Brain microvascular endothelial cell (primary cell): ENCODE data around the gene NTM.
"Not testable (repeated sequence)": the region's sequence is repeated elsewhere in the genome, so short reads cannot be mapped to it uniquely, and the experiment has no call there.

ENCODE experiments used
- DNase-seq: peaks from one replicate; pipeline ENCODE4 v3.0.0-alpha.2; 2020
- H3K27ac ChIP-seq: fragments of 250-450 bp; sonication (Bioruptor Pico); 2 replicates; pipeline ENCODE4 v1.5.1; 2020; ENCODE audit warnings: mild to moderate bottlenecking, moderate library complexity
- H3K27me3 ChIP-seq: fragments of 250-450 bp; sonication (Bioruptor Pico); replicated peaks from 2 replicates; pipeline ENCODE4 v1.5.1; 2020; ENCODE audit warnings: mild to moderate bottlenecking
- H3K36me3 ChIP-seq: fragments of 250-450 bp; sonication (Bioruptor Pico); replicated peaks from 2 replicates; pipeline ENCODE4 v1.5.1; 2020; ENCODE audit warnings: mild to moderate bottlenecking
- H3K4me3 ChIP-seq: 2 replicates; pipeline ENCODE4 v1.5.1; 2011; ENCODE audit warnings: low read depth, mild to moderate bottlenecking, control low read depth, low read length, moderate library complexity
- CTCF ChIP-seq: IDR thresholded peaks from 2 replicates; pipeline ENCODE4 v1.5.1; 2011; ENCODE audit warnings: low read depth, mild to moderate bottlenecking, moderate library complexity, low read length, control low read depth, inconsistent platforms; ENCODE audit errors: missing control alignments
- in situ Hi-C: cut with HindIII; loops from 2 replicates; pipeline ENCODE4 v1.10.0; 2017; ENCODE audit warnings: low sequenced_read_pairs, low pct_ligation_motif_present

NTM gene

GRCh38 chr11:132314911-132315455 is 944.6 kb downstream of the NTM start:
- no peak overlapping the region for H3K4me3 ChIP-seq
- no peak overlapping the region for H3K27ac ChIP-seq
- in situ Hi-C loops, result no loop called here
- H3K36me3 ChIP-seq, result no peaks in the 10 kb centered on the region
- TF ChIP-seq CTCF, result no peak
- no peak for DNase-seq
- no peaks in the 10 kb centered on the region for H3K27me3 ChIP-seq

GRCh38 chr11:132315696-132316095 is 945.3 kb downstream of the NTM start:
- Histone ChIP-seq H3K27ac (no peak overlapping the region), H3K36me3 (no peaks in the 10 kb centered on the region), H3K27me3 (no peaks in the 10 kb centered on the region), H3K4me3 (no peak overlapping the region)
- no peak for TF ChIP-seq CTCF
- no peak for DNase-seq
- in situ Hi-C loops, result no loop called here

- DNase-seq, result peak; percentile 79
- H3K36me3 ChIP-seq, result no peaks in the 10 kb centered on the region
- no peaks in the 10 kb centered on the region for H3K27me3 ChIP-seq
- no peak overlapping the region for H3K27ac ChIP-seq
- no peak overlapping the region for H3K4me3 ChIP-seq
- TF ChIP-seq CTCF, result peak; percentile 29
- in situ Hi-C loops, result no loop called here
These were observed 948.2 kb downstream of the NTM start for GRCh38 chr11:132318421-132319157.

GRCh38 chr11:132319419-132319818 is 949.0 kb downstream of the NTM start:
- DNase-seq, H3K27me3 ChIP-seq, H3K27ac ChIP-seq, H3K4me3 ChIP-seq, H3K36me3 ChIP-seq, in situ Hi-C loops: not testable (repeated sequence)

GRCh38 chr11:132330515-132330914 is 960.1 kb downstream of the NTM start:
- no peaks in the 10 kb centered on the region for H3K36me3 ChIP-seq
- H3K27ac ChIP-seq, result no peak overlapping the region
- DNase-seq, result no peak
- no peak for TF ChIP-seq CTCF
- H3K4me3 ChIP-seq, result no peak overlapping the region
- no peaks in the 10 kb centered on the region for H3K27me3 ChIP-seq
- in situ Hi-C loops, result no loop called here

- in situ Hi-C loops, result no loop called here
- H3K4me3 ChIP-seq, result no peak overlapping the region
- H3K27ac ChIP-seq, result no peak overlapping the region
- DNase-seq, result no peak
- TF ChIP-seq CTCF, result no peak
- H3K36me3 ChIP-seq, result no peaks in the 10 kb centered on the region
- H3K27me3 ChIP-seq, result no peaks in the 10 kb centered on the region
These were observed 962.1 kb downstream of the NTM start for GRCh38 chr11:132332521-132332920.
